ENCODE data around the gene UNC13C. TPM values are rescaled to one million over a fixed set of nuclear protein-coding genes. Genes with fewer than 3 reads are reported as not detected.

UNC13C gene
- total RNA-seq, 1 donor from 2014 or later = not detected

DNA sequence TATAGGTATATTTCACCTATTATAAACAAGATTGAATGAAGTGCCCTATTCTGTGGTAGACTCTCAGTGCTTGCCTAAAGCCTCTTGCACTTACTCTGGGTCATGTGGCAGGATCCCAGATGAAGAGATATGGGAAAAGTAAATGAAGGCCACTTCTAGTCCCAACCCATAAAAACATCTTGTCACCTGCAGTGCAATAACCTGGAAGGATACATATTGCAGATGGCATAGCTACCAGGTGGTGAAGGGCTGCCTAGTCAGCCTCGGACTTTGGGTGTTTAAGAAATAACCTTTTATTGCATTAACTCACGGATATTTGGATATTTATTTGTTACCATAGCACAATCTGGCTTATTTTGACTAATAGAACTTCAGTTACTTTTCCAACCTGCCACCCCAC is 367.1 kb downstream of the UNC13C start:
- TF ChIP-seq POLR2A (IDR thresholded peaks at IDR 0.05) (no peak), POLR2AphosphoS5 (IDR thresholded peaks at IDR 0.05; ENCODE audit: insufficient read depth in 1 of 2, low read depth in 1 of 2) (no peak)
- TF ChIP-seq, protein P1, sequence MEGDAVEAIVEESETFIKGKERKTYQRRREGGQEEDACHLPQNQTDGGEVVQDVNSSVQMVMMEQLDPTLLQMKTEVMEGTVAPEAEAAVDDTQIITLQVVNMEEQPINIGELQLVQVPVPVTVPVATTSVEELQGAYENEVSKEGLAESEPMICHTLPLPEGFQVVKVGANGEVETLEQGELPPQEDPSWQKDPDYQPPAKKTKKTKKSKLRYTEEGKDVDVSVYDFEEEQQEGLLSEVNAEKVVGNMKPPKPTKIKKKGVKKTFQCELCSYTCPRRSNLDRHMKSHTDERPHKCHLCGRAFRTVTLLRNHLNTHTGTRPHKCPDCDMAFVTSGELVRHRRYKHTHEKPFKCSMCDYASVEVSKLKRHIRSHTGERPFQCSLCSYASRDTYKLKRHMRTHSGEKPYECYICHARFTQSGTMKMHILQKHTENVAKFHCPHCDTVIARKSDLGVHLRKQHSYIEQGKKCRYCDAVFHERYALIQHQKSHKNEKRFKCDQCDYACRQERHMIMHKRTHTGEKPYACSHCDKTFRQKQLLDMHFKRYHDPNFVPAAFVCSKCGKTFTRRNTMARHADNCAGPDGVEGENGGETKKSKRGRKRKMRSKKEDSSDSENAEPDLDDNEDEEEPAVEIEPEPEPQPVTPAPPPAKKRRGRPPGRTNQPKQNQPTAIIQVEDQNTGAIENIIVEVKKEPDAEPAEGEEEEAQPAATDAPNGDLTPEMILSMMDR (IDR thresholded peaks at IDR 0.05) = no peak
- H3K27ac ChIP-seq = no peak overlapping the region
- intact Hi-C loops (cut with DNase I) = no loop called here
- no peak for DNase-seq (ENCODE audit: extremely low spot score in 2 of 2)
- no peak overlapping the region for H3K4me3 ChIP-seq
- H3K4me1 ChIP-seq = no peaks in the 10 kb centered on the region
- H3K27me3 ChIP-seq = no peaks in the 10 kb centered on the region
- no peaks in the 10 kb centered on the region for H3K36me3 ChIP-seq
- H3K9me3 ChIP-seq = no peaks in the 10 kb centered on the region

DNA sequence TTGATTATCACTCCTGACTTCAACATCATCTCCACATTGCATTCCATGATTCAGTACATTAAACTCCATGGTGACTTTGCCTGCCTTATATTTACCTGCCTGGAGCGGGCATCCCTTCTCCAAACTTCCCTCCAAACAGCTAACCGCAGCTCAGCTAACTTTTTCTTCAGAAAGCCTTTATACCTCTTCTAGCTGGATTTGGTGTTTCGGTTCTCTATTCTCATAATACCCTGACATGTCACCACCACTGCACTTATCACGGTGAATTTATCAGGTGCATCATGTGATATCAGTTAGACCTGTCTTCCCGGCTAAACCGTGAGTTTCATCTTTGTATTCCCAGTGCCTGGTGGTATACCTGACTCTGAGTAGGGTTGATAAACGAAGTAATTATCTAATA is 367.6 kb downstream of the UNC13C start:
- no peak for DNase-seq (ENCODE audit: extremely low spot score in 2 of 2)
- Histone ChIP-seq H3K36me3 (no peaks in the 10 kb centered on the region), H3K4me3 (no peak overlapping the region), H3K4me1 (no peaks in the 10 kb centered on the region), H3K27ac (no peak overlapping the region), H3K9me3 (no peaks in the 10 kb centered on the region), H3K27me3 (no peaks in the 10 kb centered on the region)
- TF ChIP-seq POLR2AphosphoS5 (IDR thresholded peaks at IDR 0.05; ENCODE audit: insufficient read depth in 1 of 2, low read depth in 1 of 2) = no peak
- TF ChIP-seq, protein P1 (IDR thresholded peaks at IDR 0.05) = no peak
- TF ChIP-seq POLR2A (IDR thresholded peaks at IDR 0.05) = no peak
- intact Hi-C loops (cut with DNase I) = no loop called here

DNA sequence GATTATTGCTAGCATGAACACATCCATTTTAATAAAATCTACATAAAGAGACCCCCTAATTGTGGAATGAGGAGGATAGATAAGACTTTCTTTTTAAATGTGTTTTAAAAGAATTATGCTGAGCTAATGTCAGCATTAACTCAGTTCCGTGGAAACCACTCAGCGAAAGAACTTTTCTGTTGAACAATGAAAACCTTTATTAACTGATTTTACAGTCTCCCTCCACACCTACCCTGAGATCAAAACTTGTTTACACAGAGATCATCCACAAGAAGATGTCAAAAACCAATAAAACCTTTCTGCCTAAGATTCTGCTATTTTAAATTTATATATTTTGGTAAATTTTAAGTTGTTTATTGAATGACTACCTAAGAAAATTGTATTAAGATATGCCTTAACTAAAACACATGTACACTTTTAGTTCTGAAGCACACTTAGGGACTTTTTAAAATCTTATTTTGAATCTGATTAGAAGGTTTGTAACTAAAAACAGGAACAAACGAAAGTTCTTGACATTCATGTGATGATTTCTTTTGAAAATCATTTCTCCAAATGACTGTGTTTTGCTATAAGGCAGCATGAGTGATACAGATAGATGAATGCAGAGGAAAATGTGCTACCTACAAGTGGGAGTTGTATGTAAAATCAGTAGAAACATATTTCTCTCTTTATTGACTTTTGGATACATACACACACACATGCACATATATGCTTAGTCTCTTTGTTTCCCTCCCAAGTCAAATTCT is 369.0 kb downstream of the UNC13C start:
- Histone ChIP-seq H3K4me1 (no peaks in the 10 kb centered on the region), H3K4me3 (no peak overlapping the region), H3K27ac (no peak overlapping the region), H3K27me3 (no peaks in the 10 kb centered on the region), H3K36me3 (no peaks in the 10 kb centered on the region), H3K9me3 (no peaks in the 10 kb centered on the region)
- intact Hi-C loops (cut with DNase I) = no loop called here
- TF ChIP-seq, protein P1 (IDR thresholded peaks at IDR 0.05) = no peak
- TF ChIP-seq POLR2A (IDR thresholded peaks at IDR 0.05) = no peak
- TF ChIP-seq POLR2AphosphoS5 (IDR thresholded peaks at IDR 0.05; ENCODE audit: insufficient read depth in 1 of 2, low read depth in 1 of 2) = no peak
- no peak for DNase-seq (ENCODE audit: extremely low spot score in 2 of 2)

DNA sequence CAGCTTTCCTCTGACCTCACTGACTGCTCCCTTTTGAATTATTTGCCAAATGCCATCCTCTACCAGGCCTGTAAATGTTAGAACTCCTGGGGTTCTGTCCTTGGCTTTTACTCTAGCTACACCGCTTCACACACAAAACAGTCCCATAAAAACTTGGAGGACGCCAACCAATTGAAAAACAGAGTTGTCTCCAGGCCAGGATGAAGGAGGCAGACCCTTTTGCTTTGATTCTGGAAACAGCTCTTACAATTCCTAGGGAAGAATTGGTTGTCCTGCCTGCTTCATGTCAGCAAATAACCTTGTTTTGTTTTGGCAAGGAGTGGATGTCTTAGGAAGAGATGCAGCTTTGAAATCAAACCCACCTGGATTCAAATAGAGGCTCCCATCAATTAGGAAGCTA is 375.5 kb downstream of the UNC13C start:
- no peaks in the 10 kb centered on the region for H3K4me1 ChIP-seq
- intact Hi-C loops (cut with DNase I) = no loop called here
- H3K9me3 ChIP-seq = no peaks in the 10 kb centered on the region
- no peak for DNase-seq (ENCODE audit: extremely low spot score in 2 of 2)
- H3K27me3 ChIP-seq = no peaks in the 10 kb centered on the region
- no peak for TF ChIP-seq POLR2A (IDR thresholded peaks at IDR 0.05)
- no peak for TF ChIP-seq POLR2AphosphoS5 (IDR thresholded peaks at IDR 0.05; ENCODE audit: insufficient read depth in 1 of 2, low read depth in 1 of 2)
- TF ChIP-seq, protein P1 (IDR thresholded peaks at IDR 0.05) = no peak
- H3K4me3 ChIP-seq = no peak overlapping the region
- no peak overlapping the region for H3K27ac ChIP-seq
- no peaks in the 10 kb centered on the region for H3K36me3 ChIP-seq

DNA sequence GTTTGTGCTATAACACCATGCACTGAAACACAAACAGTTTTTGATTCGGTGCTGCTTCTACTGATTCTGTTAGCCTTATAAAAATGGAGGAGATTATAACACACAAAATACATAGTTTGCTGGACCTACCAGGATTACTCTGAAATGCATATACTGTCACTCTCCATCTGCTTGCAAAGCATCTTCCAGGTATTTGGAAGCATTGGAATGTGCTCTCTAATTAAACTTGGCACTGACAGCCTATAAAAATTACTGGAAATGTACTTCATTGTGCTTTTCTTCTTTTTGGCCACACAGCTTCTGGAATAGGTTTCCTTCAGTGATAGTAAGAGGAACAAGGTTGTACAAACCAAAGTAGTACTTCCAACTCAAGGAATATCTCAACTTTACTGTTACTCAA is 376.1 kb downstream of the UNC13C start:
- Histone ChIP-seq H3K27me3 (no peaks in the 10 kb centered on the region), H3K36me3 (no peaks in the 10 kb centered on the region), H3K4me3 (no peak overlapping the region), H3K9me3 (no peaks in the 10 kb centered on the region), H3K27ac (no peak overlapping the region), H3K4me1 (no peaks in the 10 kb centered on the region)
- DNase-seq (ENCODE audit: extremely low spot score in 2 of 2) = no peak
- intact Hi-C loops (cut with DNase I) = no loop called here
- TF ChIP-seq POLR2A (IDR thresholded peaks at IDR 0.05) = no peak
- TF ChIP-seq POLR2AphosphoS5 (IDR thresholded peaks at IDR 0.05; ENCODE audit: insufficient read depth in 1 of 2, low read depth in 1 of 2) = no peak
- TF ChIP-seq, protein P1 (IDR thresholded peaks at IDR 0.05) = no peak

All from vagina (tissue), 2 donors.